Calu3 (cell line): ENCODE results near the gene CPD. TPM values are rescaled to one million over a fixed set of nuclear protein-coding genes. Genes with fewer than 3 reads are reported as not detected.

Source experiments
- BruUV-seq: library from RNA; stranded (reverse); fragments of 400-500 nt; replicated peaks from 2 replicates; lab custom pipeline; 2021; lab: Mats Ljungman, UMichigan
- CTCF ChIA-PET: fragments of 300-600 bp; sonication (Branson Sonifier 250); formaldehyde crosslinking; loops from one replicate; lab custom pipeline; 2022; ENCODE audit warnings: antibody characterized with exemption; lab: Charles Lee
- DNase-seq: peaks from one replicate; pipeline ENCODE4 v3.0.0; 2022
- H3K27ac Mint-ChIP-seq: one replicate; pipeline ENCODE4 v1.8.0; 2022; ENCODE audit warnings: mixed read lengths; ENCODE audit not compliant: unreplicated experiment
- H3K27me3 Mint-ChIP-seq: one replicate; pipeline ENCODE4 v1.8.0; 2022; ENCODE audit warnings: mixed read lengths; ENCODE audit not compliant: unreplicated experiment
- H3K36me3 Mint-ChIP-seq: one replicate; pipeline ENCODE4 v1.8.0; 2022; ENCODE audit warnings: mild to moderate bottlenecking, moderate library complexity, mixed read lengths; ENCODE audit not compliant: insufficient read depth, unreplicated experiment
- H3K4me1 Mint-ChIP-seq: one replicate; pipeline ENCODE4 v1.8.0; 2022; ENCODE audit warnings: mild to moderate bottlenecking, low read depth, mixed read lengths; ENCODE audit not compliant: unreplicated experiment
- H3K4me3 Mint-ChIP-seq: one replicate; pipeline ENCODE4 v1.8.0; 2022; ENCODE audit warnings: mild to moderate bottlenecking, low read depth, moderate library complexity, mixed read lengths; ENCODE audit not compliant: unreplicated experiment
- H3K9me3 Mint-ChIP-seq: one replicate; pipeline ENCODE4 v1.8.0; 2022; ENCODE audit warnings: low read depth, mixed read lengths; ENCODE audit not compliant: unreplicated experiment
- CTCF ChIP-seq: fragments of 200-600 bp; IDR thresholded peaks from one replicate; pipeline ENCODE4 v1.8.0; 2022; ENCODE audit warnings: antibody characterized with exemption; ENCODE audit not compliant: unreplicated experiment
- intact Hi-C: fragments of 100-400 bp; cut with micrococcal nuclease; formaldehyde crosslinking; loops from one replicate; pipeline ENCODE4 v1.10.0; 2022; ENCODE audit not compliant: unreplicated experiment
- total RNA-seq: library from RNA; stranded (reverse); gene quantifications from 2 replicates; pipeline ENCODE4 v1.2.3, GENCODE V29; 2022

The CPD gene
- total RNA-seq, 1 experiment from 2014 or later = 82.9 TPM

- no peak for DNase-seq
- CTCF ChIA-PET = no interaction called here
- Mint-ChIP-seq H3K36me3 (peaks cover 54% of the 10 kb centered on the region), H3K4me1 (peaks cover 2% of the 10 kb centered on the region), H3K27ac (no peak overlapping the region), H3K27me3 (no peaks in the 10 kb centered on the region), H3K9me3 (no peaks in the 10 kb centered on the region), H3K4me3 (no peak overlapping the region)
- BruUV-seq = no TSS peak
- intact Hi-C loops = no loop called here
- no peak for TF ChIP-seq CTCF
Measured at GRCh38 chr17:30482555-30482954, 103.8 kb downstream of the CPD start.

- Mint-ChIP-seq H3K9me3 (no peaks in the 10 kb centered on the region), H3K4me1 (no peaks in the 10 kb centered on the region), H3K27me3 (no peaks in the 10 kb centered on the region), H3K27ac (no peak overlapping the region), H3K4me3 (no peak overlapping the region), H3K36me3 (peaks cover 49% of the 10 kb centered on the region)
- no peak for TF ChIP-seq CTCF
- no TSS peak for BruUV-seq
- intact Hi-C loops = no loop called here
- DNase-seq = no peak
- CTCF ChIA-PET = no interaction called here
Measured at GRCh38 chr17:30483159-30483558, 104.4 kb downstream of the CPD start.

- no peak overlapping the region for H3K27ac Mint-ChIP-seq
- intact Hi-C loops = no loop called here
- no peaks in the 10 kb centered on the region for H3K27me3 Mint-ChIP-seq
- H3K4me1 Mint-ChIP-seq = no peaks in the 10 kb centered on the region
- no peak for TF ChIP-seq CTCF
- no TSS peak for BruUV-seq
- H3K4me3 Mint-ChIP-seq = no peak overlapping the region
- peaks cover 53% of the 10 kb centered on the region for H3K36me3 Mint-ChIP-seq
- CTCF ChIA-PET = interaction anchor here (0.6 kb wide), 1 partner anchor 22 kb away, joined by 3 read pairs; no protein-coding TSS in a partner anchor
- no peak for DNase-seq
- H3K9me3 Mint-ChIP-seq = no peaks in the 10 kb centered on the region
Measured at GRCh38 chr17:30493780-30494179, 115.1 kb downstream of the CPD start.

GRCh38 chr17:30495586-30495985 is 116.9 kb downstream of the CPD start:
- H3K36me3 Mint-ChIP-seq = peaks cover 52% of the 10 kb centered on the region
- intact Hi-C loops = no loop called here

More at GRCh38 chr17:30495586-30495985, 116.9 kb downstream of the CPD start:
- DNase-seq = no peak
- BruUV-seq = no TSS peak
- H3K4me3 Mint-ChIP-seq = no peak overlapping the region
- H3K4me1 Mint-ChIP-seq = no peaks in the 10 kb centered on the region
- TF ChIP-seq CTCF = no peak
- no peaks in the 10 kb centered on the region for H3K27me3 Mint-ChIP-seq
- CTCF ChIA-PET = no interaction called here
- H3K9me3 Mint-ChIP-seq = no peaks in the 10 kb centered on the region
- H3K27ac Mint-ChIP-seq = no peak overlapping the region
